CD14-positive monocyte (primary cell): ENCODE results near the gene LHX4. TPM values are rescaled to one million over a fixed set of nuclear protein-coding genes. Genes with fewer than 3 reads are reported as not detected.

ENCODE experiments used
- DNase-seq, 3 donors: peaks; one replicate each; pipeline ENCODE4 v3.0.0-alpha.2; 2011 to 2022
- H2AFZ ChIP-seq: 2 replicates; pipeline ENCODE4 v1.6.0; 2012; ENCODE audit warnings: mild to moderate bottlenecking, low read depth, low read length, inconsistent platforms; ENCODE audit not compliant: insufficient read depth, poor library complexity, severe bottlenecking
- H3K27ac ChIP-seq, 2 donors: 1 replicate in 1 of 2; 2 replicates in 1 of 2; pipeline ENCODE4 v1.5.1; 2012 to 2013; ENCODE audit warnings: low read length in 2 of 2, control low read depth in 1 of 2, inconsistent platforms in 1 of 2, low read depth in 1 of 2, mild to moderate bottlenecking in 1 of 2
- H3K27me3 ChIP-seq, 2 donors: one replicate each; pipeline versions ENCODE4 v1.6.0 to v1.6.1; 2011 to 2013; ENCODE audit warnings: low read length in 2 of 2; ENCODE audit not compliant: control insufficient read depth in 2 of 2, insufficient read depth in 2 of 2
- H3K36me3 ChIP-seq, 2 donors: replicated peaks in 1 of 2; 1 replicate in 1 of 2; 2 replicates in 1 of 2; pipeline versions ENCODE4 v1.5.1 to v1.6.1; 2012 to 2013; ENCODE audit warnings: low read length in 2 of 2, control low read depth in 1 of 2, inconsistent platforms in 1 of 2, mild to moderate bottlenecking in 1 of 2; ENCODE audit not compliant: insufficient read depth in 2 of 2, control insufficient read depth in 1 of 2
- H3K4me1 ChIP-seq, 2 donors: 1 replicate in 1 of 2; 2 replicates in 1 of 2; pipeline versions ENCODE4 v1.5.1 to v1.6.1; 2012 to 2013; ENCODE audit warnings: low read length in 2 of 2, control low read depth in 1 of 2, inconsistent platforms in 1 of 2, mild to moderate bottlenecking in 1 of 2, moderate library complexity in 1 of 2; ENCODE audit not compliant: insufficient read depth in 2 of 2, control insufficient read depth in 1 of 2
- H3K4me2 ChIP-seq: replicated peaks from 2 replicates; pipeline ENCODE3; 2012; ENCODE audit warnings: low read length, moderate library complexity, mild to moderate bottlenecking; ENCODE audit not compliant: poor library complexity, severe bottlenecking; ENCODE audit errors: extremely low read depth
- H3K4me3 ChIP-seq, 3 experiments: fragments of 200-600 bp in 1 of 3; sonication (generic) in 1 of 3; replicated peaks in 1 of 3; 1 replicate in 2 of 3; 2 replicates in 1 of 3; pipeline ENCODE4 v1.5.1; 2011 to 2013; ENCODE audit warnings: low read length in 3 of 3, mild to moderate bottlenecking in 3 of 3, control low read depth in 2 of 3, low read depth in 2 of 3, inconsistent platforms in 1 of 3, moderate library complexity in 1 of 3
- H3K79me2 ChIP-seq: 2 replicates; pipeline ENCODE4 v1.6.0; 2012; ENCODE audit warnings: mild to moderate bottlenecking, control low read depth, inconsistent platforms, low read length, moderate library complexity; ENCODE audit not compliant: insufficient read depth
- H3K9ac ChIP-seq: 2 replicates; pipeline ENCODE4 v1.6.0; 2017; ENCODE audit warnings: low read length, mild to moderate bottlenecking; ENCODE audit not compliant: insufficient read depth, poor library complexity, severe bottlenecking
- H3K9me3 ChIP-seq, 2 donors: replicated peaks in 1 of 2; 1 replicate in 1 of 2; 2 replicates in 1 of 2; pipeline versions ENCODE4 v1.5.1 to v1.6.1; 2012 to 2013; ENCODE audit warnings: low read length in 2 of 2, control low read depth in 1 of 2; ENCODE audit not compliant: control insufficient read depth in 1 of 2, insufficient read depth in 1 of 2
- H4K20me1 ChIP-seq: 2 replicates; pipeline ENCODE4 v1.6.0; 2012; ENCODE audit warnings: mild to moderate bottlenecking, low read length, control low read depth, moderate library complexity; ENCODE audit not compliant: insufficient read depth
- H3K27ac Mint-ChIP-seq, 7 donors: one replicate each; pipeline ENCODE4 v1.8.0; 2020; ENCODE audit warnings: mild to moderate bottlenecking in 7 of 7, mixed read lengths in 7 of 7, moderate library complexity in 6 of 7, inconsistent platforms in 2 of 7
- H3K27me3 Mint-ChIP-seq, 3 donors: one replicate each; pipeline ENCODE4 v1.8.0; 2021 to 2022; ENCODE audit warnings: low read depth in 3 of 3, mild to moderate bottlenecking in 3 of 3, mixed read lengths in 3 of 3, moderate library complexity in 3 of 3, inconsistent platforms in 1 of 3
- H3K36me3 Mint-ChIP-seq, 2 donors: one replicate each; pipeline ENCODE4 v1.8.0; 2020; ENCODE audit warnings: mixed read lengths in 2 of 2, inconsistent platforms in 1 of 2, mild to moderate bottlenecking in 1 of 2
- H3K4me1 Mint-ChIP-seq: one replicate; pipeline ENCODE4 v1.8.0; 2020; ENCODE audit warnings: mild to moderate bottlenecking, mixed read lengths
- H3K4me3 Mint-ChIP-seq, 2 donors: one replicate each; pipeline ENCODE4 v1.8.0; 2020; ENCODE audit warnings: mild to moderate bottlenecking in 2 of 2, mixed read lengths in 2 of 2, moderate library complexity in 1 of 2
- H3K9me3 Mint-ChIP-seq, 7 donors: one replicate each; pipeline ENCODE4 v1.8.0; 2020 to 2022; ENCODE audit warnings: mixed read lengths in 7 of 7, mild to moderate bottlenecking in 6 of 7, moderate library complexity in 6 of 7, inconsistent platforms in 2 of 7
- CTCF ChIP-seq: fragments of 200-600 bp; IDR thresholded peaks from one replicate; pipeline ENCODE4 v1.8.0; 2022; ENCODE audit warnings: antibody characterized with exemption, mild to moderate bottlenecking
- WGBS: methylation state at CpG from one replicate; pipeline ENCODE4 v1.1.5; 2013; ENCODE audit warnings: missing lambda C conversion rate; ENCODE audit not compliant: insufficient coverage; 5-methylcytosine and 5-hydroxymethylcytosine counted together
- intact Hi-C, 2 donors: fragments of 100-400 bp; cut with micrococcal nuclease; formaldehyde crosslinking; loops; one replicate each; pipeline versions ENCODE4 v1.15.0 to v1.15.1; 2023
- polyA plus RNA-seq, 3 donors: library from polyadenylated mRNA; depleted of rRNA in 1 of 3; unstranded in 2 of 3; stranded (reverse) in 1 of 3; fragments of 300-500 nt in 2 of 3; fragments of >200 nt in 1 of 3; fragmentation: Illumina TruSeq in 2 of 3; gene quantifications; 1 replicate in 2 of 3; 2 replicates in 1 of 3; pipeline ENCODE4 v1.2.3, GENCODE V29; 2012 to 2021

LHX4 gene
- polyA plus RNA-seq, 3 donors = not detected

- H3K9me3 ChIP-seq = no peaks in the 10 kb centered on the region
- TF ChIP-seq CTCF = no peak
- 81% methylated on average over 5 of the region's 5 CpGs for WGBS
- H3K9me3 Mint-ChIP-seq = peaks cover 0 to 3% (median 0%) of the 10 kb centered on the region in 7 donors
- H3K27ac ChIP-seq = no peak overlapping the region
- H3K27me3 ChIP-seq = peaks cover 0 to 2% of the 10 kb centered on the region in 2 donors
- H3K36me3 Mint-ChIP-seq = no peaks in the 10 kb centered on the region
- H3K79me2 ChIP-seq = no peaks in the 10 kb centered on the region
- no peaks in the 10 kb centered on the region for H4K20me1 ChIP-seq
- peaks cover 6 to 10% of the 10 kb centered on the region in 2 donors for H3K4me1 ChIP-seq
- H3K9ac ChIP-seq = no peak overlapping the region
- H3K4me3 ChIP-seq = no peak overlapping the region
- no peak overlapping the region for H3K27ac Mint-ChIP-seq
- H3K4me1 Mint-ChIP-seq = peaks cover 6% of the 10 kb centered on the region
- no peak overlapping the region for H3K4me2 ChIP-seq
- no peak for DNase-seq
- H3K4me3 Mint-ChIP-seq = no peak overlapping the region
- H2AFZ ChIP-seq = no peak overlapping the region
- peaks cover 24 to 41% (median 26%) of the 10 kb centered on the region in 3 donors for H3K27me3 Mint-ChIP-seq
- intact Hi-C loops = no loop called here
- H3K36me3 ChIP-seq = no peaks in the 10 kb centered on the region
Measured at GRCh38 chr1:180258935-180259334, 28.9 kb downstream of the LHX4 start.

- H3K36me3 ChIP-seq = no peaks in the 10 kb centered on the region
- H4K20me1 ChIP-seq = no peaks in the 10 kb centered on the region
- no peak overlapping the region for H3K4me2 ChIP-seq
- H3K79me2 ChIP-seq = no peaks in the 10 kb centered on the region
- Mint-ChIP-seq H3K27me3 (peaks cover 26 to 49% (median 29%) of the 10 kb centered on the region in 3 donors), H3K4me3 (peak overlapping the region in 1 of 2 donors; percentile 27), H3K27ac (no peak overlapping the region), H3K4me1 (peaks cover 6% of the 10 kb centered on the region), H3K9me3 (peaks cover 0 to 3% (median 0%) of the 10 kb centered on the region in 7 donors), H3K36me3 (no peaks in the 10 kb centered on the region)
- peaks cover 6 to 10% of the 10 kb centered on the region in 2 donors for H3K4me1 ChIP-seq
- H3K27me3 ChIP-seq = peaks cover 0 to 2% of the 10 kb centered on the region in 2 donors
- WGBS = 88% methylated on average over 22 of the region's 22 CpGs
- no peak overlapping the region for H3K4me3 ChIP-seq
- intact Hi-C loops = no loop called here
- no peaks in the 10 kb centered on the region for H3K9me3 ChIP-seq
- no peak for DNase-seq
- H2AFZ ChIP-seq = no peak overlapping the region
- no peak overlapping the region for H3K27ac ChIP-seq
- TF ChIP-seq CTCF = no peak
- H3K9ac ChIP-seq = no peak overlapping the region
Measured at GRCh38 chr1:180259431-180260338, 29.6 kb downstream of the LHX4 start.
